Measurements from ENCODE around the gene ATG9A.
"Not testable (repeated sequence)": the region's sequence is repeated elsewhere in the genome, so short reads cannot be mapped to it uniquely, and the experiment has no call there.

The ATG9A gene

GRCh38 chr2:219229305-219230058 lies at the start of gene ATG9A, which contains the start of gene ANKZF1:
Gene ATG9A (minus strand): TSS chr2:219229636. CDS start chr2:219228024, 1,612 bp downstream.
Gene ANKZF1 (plus strand): TSS chr2:219229806. CDS start chr2:219230258, 452 bp downstream.
- FAIRE-seq = peak; percentile 95
- peak; percentile 98 for DNase-seq (ENCODE audit: insufficient read length, low spot score)

- DNase-seq (ENCODE audit: insufficient read length, low spot score) (no peak), FAIRE-seq (no peak)
Observed at GRCh38 chr2:219278655-219279150, 49.3 kb upstream of the ATG9A start.

GRCh38 chr2:219277703-219278654 lies 48.5 kb upstream of the ATG9A start:
- DNase-seq (ENCODE audit: insufficient read length, low spot score) = peak; percentile 67
- peak; percentile 80 for FAIRE-seq

- DNase-seq (ENCODE audit: insufficient read length, low spot score) (peak; percentile 80), FAIRE-seq (peak; percentile 31)
Observed at GRCh38 chr2:219274361-219274921, 45.0 kb upstream of the ATG9A start.

- no peak for FAIRE-seq
- DNase-seq (ENCODE audit: insufficient read length, low spot score) = peak; percentile 43
Observed at GRCh38 chr2:219273937-219274336, 44.5 kb upstream of the ATG9A start.

GRCh38 chr2:219272995-219273394 lies 43.6 kb upstream of the ATG9A start:
- DNase-seq (ENCODE audit: insufficient read length, low spot score) = no peak
- no peak for FAIRE-seq

GRCh38 chr2:219272356-219272755 lies 42.9 kb upstream of the ATG9A start:
- no peak for FAIRE-seq

GRCh38 chr2:219271021-219271420 lies 41.6 kb upstream of the ATG9A start:
- FAIRE-seq (no peak), DNase-seq (ENCODE audit: insufficient read length, low spot score) (no peak)

More at GRCh38 chr2:219272356-219272755, 42.9 kb upstream of the ATG9A start:
- no peak for DNase-seq (ENCODE audit: insufficient read length, low spot score)

- FAIRE-seq = no peak
- DNase-seq (ENCODE audit: insufficient read length, low spot score) = no peak
Observed at GRCh38 chr2:219270055-219270372, 40.6 kb upstream of the ATG9A start.

GRCh38 chr2:219269362-219270054 lies 40.1 kb upstream of the ATG9A start:
- FAIRE-seq (peak; percentile 23), DNase-seq (ENCODE audit: insufficient read length, low spot score) (no peak)

- no peak for DNase-seq (ENCODE audit: insufficient read length, low spot score)
- no peak for FAIRE-seq
Observed at GRCh38 chr2:219268294-219268693, 38.9 kb upstream of the ATG9A start.

- no peak for FAIRE-seq
- DNase-seq (ENCODE audit: insufficient read length, low spot score) = no peak
Observed at GRCh38 chr2:219266886-219267285, 37.5 kb upstream of the ATG9A start.

- FAIRE-seq (no peak), DNase-seq (ENCODE audit: insufficient read length, low spot score) (no peak)
Observed at GRCh38 chr2:219266232-219266631, 36.8 kb upstream of the ATG9A start.

GRCh38 chr2:219261024-219261855 lies 31.8 kb upstream of the ATG9A start:
- DNase-seq (ENCODE audit: insufficient read length, low spot score) = no peak
- no peak for FAIRE-seq

GRCh38 chr2:219258942-219259341 lies 29.5 kb upstream of the ATG9A start:
- not testable (repeated sequence) for DNase-seq (ENCODE audit: insufficient read length, low spot score); FAIRE-seq

- FAIRE-seq = no peak
Observed at GRCh38 chr2:219254590-219255201, 25.3 kb upstream of the ATG9A start.

GRCh38 chr2:219253753-219254589 lies 24.5 kb upstream of the ATG9A start, which contains the start of gene TUBA4A:
Gene TUBA4A (minus strand): TSS chr2:219253918. CDS start chr2:219253858, 60 bp downstream.
- DNase-seq (ENCODE audit: insufficient read length, low spot score) (peak; percentile 67), FAIRE-seq (no peak)

More at GRCh38 chr2:219254590-219255201, 25.3 kb upstream of the ATG9A start:
- no peak for DNase-seq (ENCODE audit: insufficient read length, low spot score)
